Inferior parietal cortex (tissue), 1 donor: ENCODE data around the gene OSBP2.
"Not testable (repeated sequence)": the region's sequence is repeated elsewhere in the genome, so short reads cannot be mapped to it uniquely, and the experiment has no call there.

ENCODE experiments used
- DNase-seq: peaks from one replicate; pipeline ENCODE4 v3.0.0-alpha.2; 2016; ENCODE audit errors: extremely low spot score

OSBP2 gene

GRCh38 chr22:30718938-30719337 lies 24.3 kb downstream of the OSBP2 start:
- no peak for DNase-seq

GRCh38 chr22:30720263-30720837 lies 25.7 kb downstream of the OSBP2 start:
- DNase-seq, result no peak

GRCh38 chr22:30721741-30722140 lies 27.1 kb downstream of the OSBP2 start:
- peak; percentile 23 for DNase-seq

- no peak for DNase-seq
Measured at GRCh38 chr22:30728826-30729225, 34.2 kb downstream of the OSBP2 start.

- no peak for DNase-seq
Measured at GRCh38 chr22:30731658-30732057, 37.0 kb downstream of the OSBP2 start.

- no peak for DNase-seq
Measured at GRCh38 chr22:30732426-30732825, 37.8 kb downstream of the OSBP2 start.

- no peak for DNase-seq
Measured at GRCh38 chr22:30733181-30733631, 38.5 kb downstream of the OSBP2 start.

GRCh38 chr22:30740007-30740406 lies 45.3 kb downstream of the OSBP2 start:
- not testable (repeated sequence) for DNase-seq

GRCh38 chr22:30740511-30740910 lies 45.8 kb downstream of the OSBP2 start:
- DNase-seq, result not testable (repeated sequence)

GRCh38 chr22:30742291-30743256 lies 47.9 kb downstream of the OSBP2 start:
- no peak for DNase-seq

- no peak for DNase-seq
Measured at GRCh38 chr22:30743257-30744020, 48.8 kb downstream of the OSBP2 start.

- no peak for DNase-seq
Measured at GRCh38 chr22:30744224-30744623, 49.5 kb downstream of the OSBP2 start.

- DNase-seq, result no peak
Measured at GRCh38 chr22:30747493-30747892, 52.8 kb downstream of the OSBP2 start.

- no peak for DNase-seq
Measured at GRCh38 chr22:30749272-30749671, 54.6 kb downstream of the OSBP2 start.

- no peak for DNase-seq
Measured at GRCh38 chr22:30749849-30750248, 55.2 kb downstream of the OSBP2 start.

- no peak for DNase-seq
Measured at GRCh38 chr22:30751529-30751928, 56.9 kb downstream of the OSBP2 start.

GRCh38 chr22:30752771-30753170 lies 58.1 kb downstream of the OSBP2 start:
- no peak for DNase-seq

- no peak for DNase-seq
Measured at GRCh38 chr22:30753701-30754100, 59.0 kb downstream of the OSBP2 start.

- DNase-seq, result no peak
Measured at GRCh38 chr22:30754521-30754920, 59.8 kb downstream of the OSBP2 start.

- peak; percentile 79 for DNase-seq
Measured at GRCh38 chr22:30754971-30755758, 60.5 kb downstream of the OSBP2 start.

- DNase-seq, result no peak
Measured at GRCh38 chr22:30755759-30756124, 61.1 kb downstream of the OSBP2 start.
